PC-3 (cell line): Measurements from ENCODE around the gene SNRPD1. TPM values are rescaled to one million over a fixed set of nuclear protein-coding genes. Genes with fewer than 3 reads are reported as not detected.

Experiments
- ATAC-seq: fragments of 200-7000 bp; cut with Tn5 transposase; 2 replicates; pipeline ENCODE4 v1.9.1; 2020; ENCODE audit warnings: mild to moderate bottlenecking, moderate library complexity
- BruUV-seq: library from RNA; stranded (reverse); fragments of 400-500 nt; replicated peaks from 2 replicates; lab custom pipeline; 2021; lab: Mats Ljungman, UMichigan
- CTCF ChIA-PET: fragments of 300-600 bp; sonication (Branson Sonifier 250); formaldehyde crosslinking; loops from one replicate; lab custom pipeline; 2022; ENCODE audit warnings: antibody characterized with exemption; lab: Charles Lee
- POLR2A ChIA-PET: fragments of 300-600 bp; sonication (Branson Sonifier 250); formaldehyde crosslinking; loops from one replicate; lab custom pipeline; 2022; ENCODE audit warnings: antibody characterized with exemption; ENCODE audit not compliant: unreplicated experiment; lab: Charles Lee
- DNase-seq: peaks from one replicate; pipeline ENCODE4 v3.0.0-alpha.2; 2015
- H2AFZ ChIP-seq: fragments of 300-600 bp; sonication (generic); 2 replicates; pipeline ENCODE4 v1.6.0; 2016; ENCODE audit warnings: antibody characterized with exemption, low read length
- H3F3A ChIP-seq: fragments of 300-600 bp; sonication (generic); one replicate; pipeline ENCODE4 v1.6.0; 2017; ENCODE audit warnings: antibody characterized with exemption, low read length, control low read depth, mild to moderate bottlenecking; ENCODE audit not compliant: unreplicated experiment
- H3K27ac ChIP-seq: fragments of 300-600 bp; sonication (generic); 2 replicates; pipeline ENCODE4 v1.5.1; 2016; ENCODE audit warnings: mild to moderate bottlenecking, low read length
- H3K27me3 ChIP-seq: fragments of 300-600 bp; sonication (generic); 2 replicates; pipeline ENCODE4 v1.6.1; 2016; ENCODE audit warnings: low read length, mixed read lengths
- H3K36me3 ChIP-seq: fragments of 300-600 bp; sonication (generic); 2 replicates; pipeline ENCODE4 v1.6.1; 2016; ENCODE audit warnings: low read depth, mixed run types, low read length, mixed read lengths
- H3K4me1 ChIP-seq: fragments of 300-600 bp; sonication (generic); 2 replicates; pipeline ENCODE4 v1.5.1; 2016; ENCODE audit warnings: low read length; ENCODE audit not compliant: insufficient read depth
- H3K4me2 ChIP-seq: fragments of 300-600 bp; sonication (generic); 2 replicates; pipeline ENCODE4 v1.6.0; 2016; ENCODE audit warnings: low read length
- H3K4me3 ChIP-seq: fragments of 300-600 bp; sonication (generic); 2 replicates; pipeline ENCODE4 v1.5.1; 2016; ENCODE audit warnings: mild to moderate bottlenecking, low read length, mixed read lengths
- H3K79me2 ChIP-seq: fragments of 300-600 bp; sonication (generic); 2 replicates; pipeline ENCODE4 v1.6.1; 2017; ENCODE audit warnings: low read length, mixed read lengths
- H3K9ac ChIP-seq: fragments of 300-600 bp; sonication (generic); 2 replicates; pipeline ENCODE4 v1.6.0; 2016; ENCODE audit warnings: mild to moderate bottlenecking, low read length
- H3K9me2 ChIP-seq: fragments of 300-600 bp; sonication (generic); replicated peaks from 2 replicates; pipeline ENCODE4 v1.6.1; 2016; ENCODE audit warnings: mixed run types, low read length, mixed read lengths
- H3K9me3 ChIP-seq: fragments of 300-600 bp; sonication (generic); 2 replicates; pipeline ENCODE4 v1.6.1; 2016; ENCODE audit warnings: low read length, mixed read lengths
- H4K20me1 ChIP-seq: fragments of 300-600 bp; sonication (generic); 2 replicates; pipeline ENCODE4 v1.6.1; 2016; ENCODE audit warnings: low read length, mixed read lengths
- EZH2 ChIP-seq: fragments of 300-600 bp; sonication (generic); IDR thresholded peaks from one replicate; pipeline ENCODE4 v1.6.1; 2017; ENCODE audit warnings: antibody characterized with exemption, mild to moderate bottlenecking, low read length; ENCODE audit not compliant: unreplicated experiment
- EZH2phosphoT487 ChIP-seq: fragments of 300-600 bp; sonication (generic); IDR thresholded peaks from 2 replicates; pipeline ENCODE4 v1.6.1; 2018; ENCODE audit warnings: mild to moderate bottlenecking, antibody characterized with exemption, low read length, borderline replicate concordance
- intact Hi-C: fragments of 100-400 bp; cut with micrococcal nuclease; formaldehyde crosslinking; loops from 2 replicates; pipeline ENCODE4 v1.9.0; 2023
- total RNA-seq: library from RNA; depleted of rRNA; stranded (reverse); fragments of >200 nt; gene quantifications from 2 replicates; pipeline ENCODE4 v1.2.3, GENCODE V29; 2014
- TF ChIP-seq, protein P1 (sequence below): fragments of 300-600 bp; sonication (generic); conservative IDR thresholded peaks from 2 replicates; pipeline ENCODE4 v1.5.1; 2017; ENCODE audit warnings: antibody characterized with exemption, low read depth, mild to moderate bottlenecking, low read length

Gene SNRPD1
- total RNA-seq, 1 experiment from 2014 or later, result 73.2 TPM

DNA sequence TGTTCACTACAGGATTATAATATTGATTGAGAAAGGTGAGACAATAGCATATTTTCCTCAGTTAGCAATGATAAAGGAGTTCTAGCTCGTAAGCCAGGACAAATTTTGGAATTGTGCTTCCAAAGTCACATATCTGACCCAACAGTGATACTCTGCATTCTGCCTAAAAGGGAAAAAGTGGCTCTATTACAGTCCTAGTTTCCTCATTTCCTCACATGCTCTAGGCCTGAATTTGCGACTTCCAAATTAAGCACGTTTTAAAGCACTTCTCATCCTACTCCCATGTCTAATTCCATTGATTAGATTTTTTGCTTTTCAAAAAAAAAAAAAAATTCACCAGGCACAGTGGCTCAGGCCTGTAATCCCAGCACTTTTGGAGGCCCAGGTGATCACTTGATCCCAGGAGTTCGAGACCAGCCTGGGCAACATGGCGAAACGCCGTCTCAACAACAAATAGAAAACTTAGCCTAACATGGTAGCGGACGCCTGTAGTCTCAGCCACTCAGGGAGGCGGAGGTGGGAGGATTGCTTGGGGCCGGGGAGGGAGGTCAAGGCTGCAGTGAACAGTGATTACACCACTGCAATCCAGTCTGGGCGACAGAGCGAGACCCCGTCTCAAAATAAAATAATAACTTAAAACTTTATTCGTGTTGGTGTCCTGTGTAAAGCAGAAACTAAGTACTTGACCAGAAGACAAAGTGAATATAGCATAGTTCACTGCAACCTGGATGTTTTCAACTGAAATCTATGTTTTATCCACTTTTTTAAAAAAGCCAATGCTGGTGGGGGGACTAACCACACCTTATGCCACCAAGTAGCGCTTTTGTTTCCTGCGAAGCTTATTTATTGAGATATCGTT is 13.2 kb upstream of the SNRPD1 start:
- Histone ChIP-seq H3K27me3 (no peaks in the 10 kb centered on the region), H3K9me2 (no peaks in the 10 kb centered on the region), H3K4me1 (peaks cover 14% of the 10 kb centered on the region), H2AFZ (0 out of 2 replicates have a peak overlapping the region, but pooled peaks have one; percentile 79), H3K4me2 (peak overlapping the region; percentile 98), H3K9me3 (no peaks in the 10 kb centered on the region), H3F3A (no peaks in the 10 kb centered on the region), H3K4me3 (peak overlapping the region; percentile 99), H3K9ac (peak overlapping the region; percentile 95), H4K20me1 (no peaks in the 10 kb centered on the region; the same call in 1 of the 2 replicates), H3K27ac (peak overlapping the region; percentile 94), H3K36me3 (no peaks in the 10 kb centered on the region), H3K79me2 (peaks cover 59% of the 10 kb centered on the region)
- DNase-seq, result peak; percentile 33
- no peak for ATAC-seq
- ChIA-PET POLR2A (no interaction called here), CTCF (no interaction called here)
- intact Hi-C loops, result loop anchor here (10.0 kb wide), 1 partner anchor 404 kb away; no protein-coding TSS in a partner anchor
- BruUV-seq, result no TSS peak
- TF ChIP-seq, protein P1, sequence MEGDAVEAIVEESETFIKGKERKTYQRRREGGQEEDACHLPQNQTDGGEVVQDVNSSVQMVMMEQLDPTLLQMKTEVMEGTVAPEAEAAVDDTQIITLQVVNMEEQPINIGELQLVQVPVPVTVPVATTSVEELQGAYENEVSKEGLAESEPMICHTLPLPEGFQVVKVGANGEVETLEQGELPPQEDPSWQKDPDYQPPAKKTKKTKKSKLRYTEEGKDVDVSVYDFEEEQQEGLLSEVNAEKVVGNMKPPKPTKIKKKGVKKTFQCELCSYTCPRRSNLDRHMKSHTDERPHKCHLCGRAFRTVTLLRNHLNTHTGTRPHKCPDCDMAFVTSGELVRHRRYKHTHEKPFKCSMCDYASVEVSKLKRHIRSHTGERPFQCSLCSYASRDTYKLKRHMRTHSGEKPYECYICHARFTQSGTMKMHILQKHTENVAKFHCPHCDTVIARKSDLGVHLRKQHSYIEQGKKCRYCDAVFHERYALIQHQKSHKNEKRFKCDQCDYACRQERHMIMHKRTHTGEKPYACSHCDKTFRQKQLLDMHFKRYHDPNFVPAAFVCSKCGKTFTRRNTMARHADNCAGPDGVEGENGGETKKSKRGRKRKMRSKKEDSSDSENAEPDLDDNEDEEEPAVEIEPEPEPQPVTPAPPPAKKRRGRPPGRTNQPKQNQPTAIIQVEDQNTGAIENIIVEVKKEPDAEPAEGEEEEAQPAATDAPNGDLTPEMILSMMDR, result no peak
- no peak for TF ChIP-seq EZH2phosphoT487
- TF ChIP-seq EZH2, result no peak

- intact Hi-C loops, result loop anchor here (2.0 to 10.0 kb wide), 2 partner anchors 13 to 405 kb away; no protein-coding TSS in a partner anchor
- Histone ChIP-seq H3K27ac (peak overlapping the region; percentile 94), H3K9me3 (no peaks in the 10 kb centered on the region), H3K4me2 (peak overlapping the region; percentile 98), H3K4me3 (peak overlapping the region; percentile 99), H2AFZ (peak overlapping the region; percentile 79), H3K79me2 (peaks cover 50% of the 10 kb centered on the region), H3K9ac (peak overlapping the region; percentile 95), H3K27me3 (no peaks in the 10 kb centered on the region), H3K36me3 (no peaks in the 10 kb centered on the region), H4K20me1 (no peaks in the 10 kb centered on the region; the same call in 1 of the 2 replicates), H3F3A (no peaks in the 10 kb centered on the region), H3K9me2 (no peaks in the 10 kb centered on the region), H3K4me1 (peaks cover 14% of the 10 kb centered on the region)
- TF ChIP-seq EZH2 (no peak), EZH2phosphoT487 (no peak)
- TF ChIP-seq, protein P1, result no peak
- ATAC-seq (peak; percentile 51), DNase-seq (peak; percentile 45)
- CTCF ChIA-PET, result interaction anchor here (0.5 to 1.9 kb wide), 13 partner anchors 13 to 436 kb away, joined by 3 to 9 read pairs (median 4); partner anchors contain the start of genes MIB1 and SNRPD1
- POLR2A ChIA-PET, result interaction anchor here (0.5 to 0.7 kb wide), 5 partner anchors 33 to 866 kb away, joined by 3 to 14 read pairs (median 3); no protein-coding TSS in a partner anchor
- BruUV-seq, result TSS peak; percentile 44
Observed at GRCh38 chr18:21599585-21600525, 12.3 kb upstream of the SNRPD1 start.
